Muscle layer of duodenum (tissue), 2 donors: ENCODE measurements around the gene KRTDAP.
"Not testable (repeated sequence)": the region's sequence is repeated elsewhere in the genome, so short reads cannot be mapped to it uniquely, and the experiment has no call there.

ENCODE experiments used
- H3K27ac ChIP-seq: one replicate; pipeline ENCODE4 v1.7.0; 2013; ENCODE audit warnings: mild to moderate bottlenecking, low read length
- H3K27me3 ChIP-seq: one replicate; pipeline ENCODE4 v1.7.0; 2013; ENCODE audit warnings: low read depth, mild to moderate bottlenecking, control low read depth, low read length
- H3K36me3 ChIP-seq, 2 donors: one replicate each; pipeline ENCODE4 v1.7.0; 2013; ENCODE audit warnings: low read length in 2 of 2, control low read depth in 1 of 2, mild to moderate bottlenecking in 1 of 2; ENCODE audit not compliant: insufficient read depth in 2 of 2, control insufficient read depth in 1 of 2
- H3K4me1 ChIP-seq, 2 donors: one replicate each; pipeline ENCODE4 v1.7.0; 2013; ENCODE audit warnings: low read length in 2 of 2, mild to moderate bottlenecking in 2 of 2, control low read depth in 1 of 2, moderate library complexity in 1 of 2; ENCODE audit not compliant: insufficient read depth in 2 of 2, control insufficient read depth in 1 of 2
- H3K4me3 ChIP-seq, 2 donors: one replicate each; pipeline ENCODE4 v1.7.0; 2013; ENCODE audit warnings: low read length in 2 of 2, low read depth in 1 of 2, mild to moderate bottlenecking in 1 of 2
- H3K9me3 ChIP-seq, 2 donors: one replicate each; pipeline ENCODE4 v1.7.0; 2013; ENCODE audit warnings: low read length in 2 of 2, control low read depth in 1 of 2, mild to moderate bottlenecking in 1 of 2; ENCODE audit not compliant: control insufficient read depth in 1 of 2
- donor health status: healthy.

Gene KRTDAP

DNA sequence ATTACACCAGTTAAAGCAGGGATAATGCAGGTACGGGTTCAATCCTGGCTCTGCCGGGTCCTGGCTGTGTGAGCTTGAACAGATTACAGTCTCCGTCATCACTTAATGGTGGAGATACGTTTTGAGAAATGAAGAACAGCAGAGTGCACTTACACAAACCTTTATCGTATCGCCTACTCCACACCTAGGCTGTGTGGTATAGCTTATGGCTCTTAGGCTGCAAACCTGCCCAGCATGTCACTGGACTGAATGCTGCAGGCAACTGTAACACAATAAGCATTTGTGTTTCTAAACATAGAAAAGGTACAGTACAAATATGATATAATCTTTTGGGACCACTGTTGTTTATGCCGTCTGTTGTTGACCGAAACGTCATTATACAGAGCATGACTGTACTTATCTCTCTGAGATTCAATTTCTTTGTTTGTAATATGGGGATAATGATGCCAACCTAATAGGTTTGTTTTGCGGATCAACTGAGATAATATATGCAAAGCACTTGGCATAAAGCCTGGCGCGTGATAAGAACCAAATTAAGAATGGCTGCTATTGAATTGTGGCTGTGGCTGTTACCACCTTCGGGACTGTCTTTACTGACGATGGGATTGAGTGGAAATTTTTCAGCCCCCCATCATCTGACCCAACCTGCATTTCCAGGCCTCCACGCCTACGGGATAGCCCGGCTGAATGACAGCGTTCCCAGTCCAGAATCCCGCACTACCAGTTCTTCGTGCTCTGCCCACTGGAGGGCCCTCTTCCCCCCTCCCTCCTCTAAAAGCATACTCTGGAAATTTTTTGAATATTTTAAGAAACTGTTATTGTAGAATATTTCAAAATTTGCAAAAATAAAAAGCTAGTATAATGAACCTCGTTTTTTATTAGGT is 11.2 kb downstream of the KRTDAP start:
- H3K27me3 ChIP-seq = no peaks in the 10 kb centered on the region
- H3K27ac ChIP-seq = no peak overlapping the region
- H3K9me3 ChIP-seq = no peaks in the 10 kb centered on the region
- H3K4me3 ChIP-seq = no peak overlapping the region
- no peaks in the 10 kb centered on the region for H3K4me1 ChIP-seq
- no peaks in the 10 kb centered on the region for H3K36me3 ChIP-seq

DNA sequence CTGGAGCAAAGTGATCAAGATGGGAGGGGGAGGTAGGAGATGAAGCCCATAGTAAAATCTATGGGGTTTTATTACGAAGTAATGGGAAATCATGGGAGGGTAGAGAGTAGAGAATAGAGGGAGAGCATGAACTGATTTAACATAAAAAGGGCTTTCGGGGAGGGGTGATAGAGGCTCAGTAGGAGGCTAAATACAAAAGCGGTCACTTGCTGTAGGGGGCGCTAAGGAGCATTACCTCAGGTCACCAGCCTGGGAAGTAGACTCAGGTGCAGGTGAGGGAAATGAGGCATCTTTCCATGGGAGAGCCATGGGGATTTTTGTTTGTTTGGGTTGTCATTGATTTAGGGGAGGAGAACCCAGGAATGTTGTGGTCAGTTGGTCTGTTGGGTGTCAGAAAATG is 14.1 kb downstream of the KRTDAP start:
- H3K27ac ChIP-seq = no peak overlapping the region
- no peak overlapping the region for H3K4me3 ChIP-seq
- H3K36me3 ChIP-seq = no peaks in the 10 kb centered on the region
- no peaks in the 10 kb centered on the region for H3K4me1 ChIP-seq
- no peaks in the 10 kb centered on the region for H3K27me3 ChIP-seq
- H3K9me3 ChIP-seq = no peaks in the 10 kb centered on the region

- H3K9me3 ChIP-seq, H3K4me3 ChIP-seq: not testable (repeated sequence)
Measured at GRCh38 chr19:35474594-35474993, 15.7 kb downstream of the KRTDAP start.

GRCh38 chr19:35474104-35474503 is 16.2 kb downstream of the KRTDAP start:
- Histone ChIP-seq H3K4me3 (no peak overlapping the region), H3K9me3 (no peaks in the 10 kb centered on the region), H3K36me3 (no peaks in the 10 kb centered on the region), H3K27ac (no peak overlapping the region), H3K27me3 (no peaks in the 10 kb centered on the region), H3K4me1 (no peaks in the 10 kb centered on the region)

More at GRCh38 chr19:35474594-35474993, 15.7 kb downstream of the KRTDAP start:
- H3K27me3 ChIP-seq, H3K36me3 ChIP-seq, H3K27ac ChIP-seq, H3K4me1 ChIP-seq: not testable (repeated sequence)

- H3K27me3 ChIP-seq = no peaks in the 10 kb centered on the region
- H3K36me3 ChIP-seq = no peaks in the 10 kb centered on the region
- H3K27ac ChIP-seq = no peak overlapping the region
- no peaks in the 10 kb centered on the region for H3K9me3 ChIP-seq
- no peaks in the 10 kb centered on the region for H3K4me1 ChIP-seq
- no peak overlapping the region for H3K4me3 ChIP-seq
Measured at GRCh38 chr19:35471946-35472345, 18.3 kb downstream of the KRTDAP start.

GRCh38 chr19:35471075-35471474 is 19.2 kb downstream of the KRTDAP start:
- not testable (repeated sequence) for H3K36me3 ChIP-seq, H3K27ac ChIP-seq, H3K9me3 ChIP-seq, H3K4me1 ChIP-seq, H3K27me3 ChIP-seq, H3K4me3 ChIP-seq

GRCh38 chr19:35470128-35470527 is 20.1 kb downstream of the KRTDAP start:
- Histone ChIP-seq H3K27me3 (no peaks in the 10 kb centered on the region), H3K4me1 (no peaks in the 10 kb centered on the region), H3K27ac (no peak overlapping the region)

DNA sequence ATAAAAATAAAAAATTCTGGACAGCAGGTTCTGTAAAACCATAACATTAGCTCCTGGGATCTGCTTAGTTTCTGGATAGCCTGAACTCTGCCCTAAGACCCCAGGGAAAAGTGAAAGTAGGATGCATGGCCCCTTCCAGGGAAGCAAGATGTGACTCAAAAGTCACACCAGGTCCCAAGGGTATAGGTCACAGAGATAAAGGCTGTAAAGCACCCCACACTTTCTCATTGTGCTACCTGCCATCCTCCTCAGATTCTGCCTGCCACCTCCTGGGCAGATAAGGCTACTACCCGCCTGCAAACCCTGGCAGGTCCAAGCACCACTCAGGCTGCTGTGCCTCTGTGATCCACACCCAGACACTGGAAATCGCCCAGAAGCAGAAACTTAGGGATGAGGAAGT is 21.6 kb downstream of the KRTDAP start:
- Histone ChIP-seq H3K27me3 (no peaks in the 10 kb centered on the region), H3K4me3 (no peak overlapping the region), H3K4me1 (no peaks in the 10 kb centered on the region), H3K9me3 (no peaks in the 10 kb centered on the region), H3K27ac (no peak overlapping the region), H3K36me3 (no peaks in the 10 kb centered on the region)

More at GRCh38 chr19:35470128-35470527, 20.1 kb downstream of the KRTDAP start:
- H3K4me3 ChIP-seq = no peak overlapping the region
- H3K9me3 ChIP-seq = no peaks in the 10 kb centered on the region
- no peaks in the 10 kb centered on the region for H3K36me3 ChIP-seq

GRCh38 chr19:35466259-35466658 is 24.0 kb downstream of the KRTDAP start:
- Histone ChIP-seq H3K36me3 (no peaks in the 10 kb centered on the region), H3K27me3 (no peaks in the 10 kb centered on the region), H3K4me3 (no peak overlapping the region), H3K9me3 (no peaks in the 10 kb centered on the region), H3K27ac (no peak overlapping the region), H3K4me1 (peaks cover 0 to 3% of the 10 kb centered on the region in 2 donors)

GRCh38 chr19:35462956-35463355 is 27.3 kb downstream of the KRTDAP start:
- H3K9me3 ChIP-seq, H3K27me3 ChIP-seq, H3K4me3 ChIP-seq, H3K36me3 ChIP-seq, H3K27ac ChIP-seq: not testable (repeated sequence)
- H3K4me1 ChIP-seq = peaks cover 12 to 23% of the 10 kb centered on the region in 2 donors

DNA sequence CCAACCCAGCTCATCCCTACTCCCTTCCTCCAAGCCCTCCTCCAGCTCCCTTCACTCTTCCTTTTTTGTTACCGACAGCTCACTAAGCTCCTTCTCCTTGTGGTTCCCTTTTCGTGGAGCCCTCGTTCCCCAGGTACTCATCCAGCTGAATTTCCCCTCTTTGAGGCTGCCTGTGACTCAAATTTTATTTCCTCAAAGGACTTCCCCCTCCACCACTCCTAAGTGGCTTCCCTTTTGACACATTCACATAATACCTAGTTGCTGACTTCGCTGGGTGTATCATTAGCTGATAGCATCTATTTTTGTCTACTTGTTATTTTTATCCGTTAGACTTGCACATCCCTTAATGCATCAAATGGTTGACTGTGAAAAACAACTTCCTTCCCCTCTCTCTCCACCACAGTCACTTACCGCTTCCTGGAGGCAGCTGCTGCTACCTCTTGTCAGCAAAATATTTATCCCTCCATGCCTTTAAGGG is 27.7 kb downstream of the KRTDAP start:
- Histone ChIP-seq H3K4me3 (no peak overlapping the region), H3K27ac (no peak overlapping the region), H3K9me3 (no peaks in the 10 kb centered on the region), H3K4me1 (peaks cover 12 to 23% of the 10 kb centered on the region in 2 donors), H3K36me3 (no peaks in the 10 kb centered on the region), H3K27me3 (no peaks in the 10 kb centered on the region)

GRCh38 chr19:35461788-35462187 is 28.5 kb downstream of the KRTDAP start:
- H3K4me1 ChIP-seq = peaks cover 12 to 23% of the 10 kb centered on the region in 2 donors
- not testable (repeated sequence) for H3K4me3 ChIP-seq, H3K27ac ChIP-seq, H3K36me3 ChIP-seq, H3K9me3 ChIP-seq, H3K27me3 ChIP-seq
